Keratinocyte (primary cell): ENCODE results near the gene TMEM238L.

ENCODE experiments used
- CTCF ChIP-seq, 3 experiments: IDR thresholded peaks in 1 of 3; conservative IDR thresholded peaks in 1 of 3; optimal IDR thresholded peaks in 1 of 3; 2 replicates in 2 of 3; 3 replicates in 1 of 3; pipeline versions ENCODE3 to v1.5.1; 2011; ENCODE audit warnings: low read length in 3 of 3, mild to moderate bottlenecking in 3 of 3, moderate library complexity in 2 of 3, control low read depth in 1 of 3, inconsistent platforms in 1 of 3; ENCODE audit not compliant: insufficient read depth in 2 of 3; ENCODE audit errors: extremely low read depth in 1 of 3
- EZH2 ChIP-seq: IDR thresholded peaks from one replicate; pipeline ENCODE4 v1.6.1; 2012; ENCODE audit warnings: inconsistent platforms, mild to moderate bottlenecking, low read length, moderate library complexity

DNA sequence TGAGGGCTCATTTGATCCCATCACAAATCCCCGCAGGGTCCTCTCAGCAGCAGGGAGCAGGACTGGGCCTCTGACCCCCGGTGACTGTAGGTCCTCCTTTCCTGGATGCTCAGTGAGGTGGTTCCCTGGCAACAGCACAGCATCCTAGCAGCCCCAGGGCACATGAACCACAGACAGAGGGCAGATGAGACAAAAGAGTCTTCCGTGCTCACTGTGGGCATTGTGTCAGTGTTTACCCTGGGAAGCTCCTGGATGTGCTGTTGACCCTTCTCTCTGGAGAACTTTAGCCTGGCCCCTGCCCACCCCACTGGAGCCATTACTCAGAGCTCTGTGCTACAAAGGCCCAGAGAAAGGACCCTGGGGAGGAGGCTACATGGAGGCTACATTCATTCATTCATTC, 52.3 kb downstream of the TMEM238L start:
- TF ChIP-seq CTCF (optimal IDR thresholded peaks at IDR 0.05 in 1 of 3, IDR thresholded peaks at IDR 0.05 in 1 of 3, conservative IDR thresholded peaks at IDR 0.05 in 1 of 3; ENCODE audit: extremely low read depth in 1 of 3, insufficient read depth in 2 of 3, low read length in 3 of 3), result no peak
- TF ChIP-seq EZH2, result no peak
